Tibial artery (tissue), 4 donors: ENCODE data around the gene NFIB.
A peak's percentile ranks its signal among the peaks of the same experiment; 100 is the strongest.

Experiments used
- DNase-seq, 2 donors: peaks; one replicate each; pipeline ENCODE4 v3.0.0-alpha.2; 2019
- H3K27ac ChIP-seq, 2 donors: fragments of 200-600 bp; sonication (generic) in 1 of 2; 1 replicate in 1 of 2; 2 replicates in 1 of 2; pipeline ENCODE4 v1.5.1; 2018 to 2019; ENCODE audit warnings: mild to moderate bottlenecking in 1 of 2
- H3K27me3 ChIP-seq, 2 donors: fragments of 200-600 bp; sonication (generic) in 1 of 2; one replicate each; pipeline versions ENCODE4 v1.5.1 to v1.6.0; 2016 to 2019
- H3K36me3 ChIP-seq, 3 donors: fragments of 200-600 bp; sonication (generic) in 2 of 3; one replicate each; pipeline ENCODE4 v1.5.1; 2016 to 2019; ENCODE audit warnings: mild to moderate bottlenecking in 2 of 3
- H3K4me1 ChIP-seq, 4 donors: fragments of 200-600 bp; sonication (generic) in 2 of 4; 1 replicate in 3 of 4; 2 replicates in 1 of 4; pipeline ENCODE4 v1.5.1; 2016 to 2019
- H3K4me3 ChIP-seq, 2 donors: fragments of 200-600 bp; sonication (generic) in 1 of 2; 1 replicate in 1 of 2; 2 replicates in 1 of 2; pipeline ENCODE4 v1.5.1; 2018 to 2019; ENCODE audit warnings: mild to moderate bottlenecking in 2 of 2
- H3K9me3 ChIP-seq, 3 donors: fragments of 200-600 bp; sonication (generic) in 1 of 3; one replicate each; pipeline ENCODE4 v1.5.1; 2016 to 2019
- CTCF ChIP-seq, 2 experiments: fragments of 200-600 bp in 1 of 2; fragments of 450-650 bp in 1 of 2; IDR thresholded peaks; one replicate each; pipeline ENCODE4 v1.5.1; 2017 to 2019; ENCODE audit warnings: antibody characterized with exemption in 2 of 2, mild to moderate bottlenecking in 1 of 2, moderate library complexity in 1 of 2
- intact Hi-C: fragments of 100-400 bp; cut with DNase I; formaldehyde crosslinking; loops from one replicate; pipeline ENCODE4 v1.15.0; 2023; ENCODE audit warnings: low total_unique reads

The NFIB gene

GRCh38 chr9:14269916-14270315 lies 44.0 kb downstream of the NFIB start:
- Histone ChIP-seq H3K9me3 (no peaks in the 10 kb centered on the region), H3K36me3 (peaks cover 0 to 3% (median 0%) of the 10 kb centered on the region in 3 donors), H3K4me1 (peaks cover 0 to 50% (median 38%) of the 10 kb centered on the region in 4 donors), H3K4me3 (no peak overlapping the region), H3K27me3 (no peaks in the 10 kb centered on the region), H3K27ac (no peak overlapping the region)
- DNase-seq: no peak
- no peak for TF ChIP-seq CTCF (IDR thresholded peaks at IDR 0.05)
- intact Hi-C loops: no loop called here

GRCh38 chr9:14263707-14264483 lies 50.0 kb downstream of the NFIB start:
- TF ChIP-seq CTCF (IDR thresholded peaks at IDR 0.05): no peak
- Histone ChIP-seq H3K9me3 (no peaks in the 10 kb centered on the region), H3K36me3 (peaks cover 0 to 3% (median 0%) of the 10 kb centered on the region in 3 donors), H3K4me3 (no peak overlapping the region), H3K4me1 (peaks cover 0 to 25% (median 11%) of the 10 kb centered on the region in 4 donors), H3K27ac (no peak overlapping the region), H3K27me3 (no peaks in the 10 kb centered on the region)
- intact Hi-C loops: no loop called here
- DNase-seq: no peak

GRCh38 chr9:14262827-14263226 lies 51.1 kb downstream of the NFIB start:
- H3K27ac ChIP-seq: no peak overlapping the region
- intact Hi-C loops: no loop called here
- no peak for TF ChIP-seq CTCF (IDR thresholded peaks at IDR 0.05)

GRCh38 chr9:14261616-14262015 lies 52.3 kb downstream of the NFIB start:
- Histone ChIP-seq H3K27me3 (no peaks in the 10 kb centered on the region), H3K4me1 (peaks cover 0 to 48% (median 22%) of the 10 kb centered on the region in 4 donors), H3K36me3 (no peaks in the 10 kb centered on the region), H3K9me3 (no peaks in the 10 kb centered on the region), H3K4me3 (no peak overlapping the region), H3K27ac (no peak overlapping the region)
- no peak for TF ChIP-seq CTCF (IDR thresholded peaks at IDR 0.05)
- intact Hi-C loops: no loop called here
- no peak for DNase-seq

More at GRCh38 chr9:14262827-14263226, 51.1 kb downstream of the NFIB start:
- Histone ChIP-seq H3K36me3 (no peaks in the 10 kb centered on the region), H3K4me1 (peaks cover 0 to 36% (median 15%) of the 10 kb centered on the region in 4 donors), H3K4me3 (no peak overlapping the region), H3K27me3 (no peaks in the 10 kb centered on the region), H3K9me3 (no peaks in the 10 kb centered on the region)
- DNase-seq: no peak

- Histone ChIP-seq H3K4me1 (peaks cover 0 to 62% (median 30%) of the 10 kb centered on the region in 4 donors), H3K27me3 (no peaks in the 10 kb centered on the region), H3K36me3 (no peaks in the 10 kb centered on the region), H3K4me3 (no peak overlapping the region), H3K9me3 (no peaks in the 10 kb centered on the region), H3K27ac (peak overlapping the region in 1 of 2 donors; percentile 17)
- no peak for TF ChIP-seq CTCF (IDR thresholded peaks at IDR 0.05)
- intact Hi-C loops: no loop called here
- DNase-seq: no peak
These were observed 53.8 kb downstream of the NFIB start for GRCh38 chr9:14260101-14260500.
